ENCODE results near the gene PRPSAP2.
"Not testable (repeated sequence)": the region's sequence is repeated elsewhere in the genome, so short reads cannot be mapped to it uniquely, and the experiment has no call there.

The PRPSAP2 gene, protein sequence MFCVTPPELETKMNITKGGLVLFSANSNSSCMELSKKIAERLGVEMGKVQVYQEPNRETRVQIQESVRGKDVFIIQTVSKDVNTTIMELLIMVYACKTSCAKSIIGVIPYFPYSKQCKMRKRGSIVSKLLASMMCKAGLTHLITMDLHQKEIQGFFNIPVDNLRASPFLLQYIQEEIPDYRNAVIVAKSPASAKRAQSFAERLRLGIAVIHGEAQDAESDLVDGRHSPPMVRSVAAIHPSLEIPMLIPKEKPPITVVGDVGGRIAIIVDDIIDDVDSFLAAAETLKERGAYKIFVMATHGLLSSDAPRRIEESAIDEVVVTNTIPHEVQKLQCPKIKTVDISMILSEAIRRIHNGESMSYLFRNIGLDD

DNA sequence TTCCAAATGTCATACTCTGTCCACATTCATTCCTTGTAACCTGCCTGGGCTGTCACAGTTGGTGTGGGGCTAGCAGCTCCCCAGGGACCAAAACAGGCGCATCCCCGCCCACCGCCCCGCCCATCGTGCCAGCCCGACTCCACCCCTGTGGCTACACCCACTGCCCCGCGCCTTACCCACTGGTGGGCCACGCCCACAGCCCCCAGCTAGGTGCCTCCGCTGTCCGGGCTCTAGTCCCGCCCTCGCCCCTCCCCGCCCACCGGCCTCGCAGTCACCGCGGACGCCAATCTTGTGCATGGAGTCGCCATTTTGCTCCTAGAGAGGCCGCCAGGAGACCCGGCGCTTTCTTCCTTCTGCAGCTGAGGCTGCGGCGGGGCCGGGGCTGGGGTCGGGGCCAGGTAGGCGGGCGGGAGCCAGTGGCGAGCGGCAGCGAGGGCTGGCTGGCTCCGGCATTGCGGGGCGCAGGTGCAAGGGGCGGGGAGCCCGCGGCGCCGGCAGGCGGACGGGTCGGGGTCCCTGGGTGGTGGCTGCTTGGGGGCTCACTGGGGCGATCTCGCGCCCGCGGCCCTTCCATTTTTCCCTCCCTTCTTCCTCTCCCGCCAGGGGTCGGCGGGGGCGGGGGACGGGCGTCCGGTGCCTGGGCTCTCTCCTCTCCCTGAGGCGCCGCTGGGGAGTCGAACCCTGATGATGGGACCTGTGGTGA lies at the start of gene PRPSAP2:
Gene PRPSAP2, plus strand, starts transcription at position 268 of the 703 bp plus-strand sequence. CDS start 7,703 bp downstream, outside the sequence.
- peak; percentile 90 to 94 for DNase-seq

GRCh38 chr17:18815924-18816323 lies 42.0 kb upstream of the PRPSAP2 start:
- DNase-seq: not testable (repeated sequence)

DNA sequence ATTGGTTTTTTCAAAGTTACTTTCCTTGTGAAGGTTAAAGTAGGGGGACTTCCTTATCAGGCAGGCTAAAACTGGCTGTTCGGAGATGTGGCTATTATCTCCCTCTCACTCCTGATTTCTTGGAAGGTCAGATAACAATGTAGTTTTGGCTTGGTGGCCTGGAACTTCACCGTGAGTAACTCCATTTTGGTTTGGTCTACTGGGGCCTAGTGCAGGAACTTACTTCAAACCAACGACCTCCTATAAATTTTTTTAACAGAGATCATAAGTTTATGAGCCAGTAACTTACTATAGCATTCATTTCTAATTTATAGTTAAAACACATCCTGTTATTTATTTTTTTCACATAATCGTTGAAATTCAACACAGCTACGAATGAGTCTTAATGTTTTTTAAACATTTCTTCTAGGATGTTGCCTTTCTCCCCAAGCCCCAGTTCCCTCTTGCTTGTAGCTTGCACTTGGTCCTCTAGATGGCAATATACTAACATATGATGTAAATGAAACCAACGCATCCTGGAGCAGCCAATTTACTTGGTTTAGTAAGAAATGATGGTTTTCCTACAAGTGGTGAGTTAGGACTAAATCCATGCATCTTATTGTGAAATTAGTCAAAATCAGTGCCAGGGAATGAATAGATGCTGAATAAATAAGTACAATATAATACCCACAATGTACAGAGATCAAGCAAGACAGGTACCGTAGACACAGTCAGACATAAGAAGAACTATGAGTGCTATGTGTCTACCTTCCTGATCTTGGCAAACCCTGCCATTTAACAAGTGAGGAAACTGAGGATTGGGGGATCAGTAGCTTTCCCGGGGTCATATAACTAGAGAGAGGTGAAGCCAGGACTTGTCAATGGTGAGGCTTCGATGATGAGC lies 41.2 kb upstream of the PRPSAP2 start:
- DNase-seq: peak; percentile 2 to 22

GRCh38 chr17:18821430-18821829 lies 36.5 kb upstream of the PRPSAP2 start:
- DNase-seq: not testable (repeated sequence)

DNA sequence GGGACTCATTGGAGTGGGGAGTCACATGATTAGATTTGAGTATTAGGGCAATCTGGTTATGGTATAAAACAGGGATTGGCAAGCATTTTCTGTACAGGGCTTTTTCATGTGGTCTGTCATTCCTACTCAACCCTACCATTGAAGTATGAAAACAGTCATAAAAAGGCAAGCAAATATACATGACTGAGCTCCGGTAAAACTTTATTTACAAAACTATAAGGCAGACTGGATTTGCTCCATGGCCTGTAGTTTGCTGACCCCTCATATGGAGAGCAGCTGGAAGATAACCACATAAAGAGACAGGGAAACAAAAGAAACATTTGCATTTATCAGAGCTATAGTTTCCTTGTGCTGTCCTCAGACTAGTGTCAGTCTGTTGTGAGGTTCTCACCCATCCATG lies 30.3 kb upstream of the PRPSAP2 start:
- DNase-seq: not testable (repeated sequence)

- no peak for DNase-seq
Observed at GRCh38 chr17:18848501-18848900, 9.4 kb upstream of the PRPSAP2 start.

- DNase-seq: no peak
Observed at GRCh38 chr17:18850679-18851078, 7.3 kb upstream of the PRPSAP2 start.

DNA sequence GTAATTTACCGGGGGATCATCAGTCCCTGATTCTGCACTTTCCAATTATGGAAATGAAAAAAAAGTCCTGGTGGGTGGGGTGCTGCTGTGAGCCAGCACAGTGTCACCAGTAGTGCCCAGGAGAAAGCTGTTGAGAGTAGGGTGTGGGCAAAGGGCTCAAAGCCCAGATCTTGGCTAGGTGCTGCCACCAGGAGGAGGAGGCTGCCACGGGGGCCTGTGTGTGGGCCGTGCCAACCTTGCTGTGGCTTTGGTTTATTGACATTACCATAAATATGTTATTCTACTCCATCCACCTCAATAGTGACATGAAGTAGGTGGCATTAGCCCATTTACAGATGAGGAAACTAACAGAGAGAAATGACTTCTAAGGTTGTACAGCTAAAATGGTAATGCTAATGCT lies 6.7 kb upstream of the PRPSAP2 start:
- no peak for DNase-seq

DNA sequence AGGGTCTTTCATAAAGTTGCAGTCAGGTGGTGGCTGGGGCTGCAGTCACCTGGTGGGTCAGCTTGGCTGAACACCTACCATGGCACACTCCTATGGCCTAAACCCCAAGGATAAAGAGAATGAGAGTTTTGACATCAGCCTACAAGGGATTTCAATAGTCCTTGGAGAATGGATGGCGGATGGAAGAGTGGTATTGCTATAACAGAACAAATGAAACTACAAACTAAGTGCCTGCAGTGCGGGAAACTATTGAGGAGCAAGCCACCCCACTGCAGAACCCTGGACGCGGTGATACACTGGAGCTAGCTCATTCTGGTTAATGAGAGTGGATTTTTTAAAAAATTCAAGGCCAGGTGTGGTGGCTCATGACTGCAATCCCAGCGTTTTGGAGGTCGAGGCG lies 3.0 kb upstream of the PRPSAP2 start:
- no peak for DNase-seq

DNA sequence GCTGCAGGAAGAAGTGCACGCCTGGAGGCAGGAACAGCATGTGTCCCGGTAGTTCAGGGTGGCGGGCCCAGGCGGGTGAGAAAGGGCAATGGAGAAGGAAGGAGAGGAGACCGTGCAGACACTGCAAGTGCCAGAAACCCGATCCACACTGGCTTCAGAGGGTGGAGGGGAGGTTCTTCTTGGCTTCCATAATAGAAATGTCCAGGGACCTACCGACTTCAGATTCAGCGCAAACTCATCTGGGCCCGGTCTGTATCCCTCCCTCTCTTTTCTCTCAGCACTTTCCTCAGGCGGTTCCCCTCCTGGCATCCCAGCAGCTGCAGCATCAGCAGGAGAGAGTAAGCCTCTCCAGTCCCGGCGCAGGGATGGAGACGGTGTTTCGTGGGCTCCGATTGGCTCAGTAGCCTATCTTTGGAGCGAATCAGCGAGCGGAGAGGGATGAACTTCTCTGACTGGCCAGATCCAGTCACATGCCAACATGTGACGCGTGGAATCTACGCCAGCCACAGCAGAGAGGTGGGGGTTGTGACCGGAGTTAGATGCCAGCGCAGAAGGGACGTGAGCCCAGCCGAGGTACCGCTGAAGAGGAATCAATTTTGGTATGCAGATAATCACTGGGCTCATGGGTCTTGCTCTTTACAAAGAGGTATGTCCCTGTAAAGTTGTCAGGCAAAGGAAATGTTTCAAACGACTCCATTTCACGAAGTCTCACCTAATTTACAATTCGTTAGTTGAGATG lies 1.9 kb upstream of the PRPSAP2 start:
- peak; percentile 73 to 77 for DNase-seq

- DNase-seq: no peak
Observed at GRCh38 chr17:18856570-18856915, 1.4 kb upstream of the PRPSAP2 start.

DNA sequence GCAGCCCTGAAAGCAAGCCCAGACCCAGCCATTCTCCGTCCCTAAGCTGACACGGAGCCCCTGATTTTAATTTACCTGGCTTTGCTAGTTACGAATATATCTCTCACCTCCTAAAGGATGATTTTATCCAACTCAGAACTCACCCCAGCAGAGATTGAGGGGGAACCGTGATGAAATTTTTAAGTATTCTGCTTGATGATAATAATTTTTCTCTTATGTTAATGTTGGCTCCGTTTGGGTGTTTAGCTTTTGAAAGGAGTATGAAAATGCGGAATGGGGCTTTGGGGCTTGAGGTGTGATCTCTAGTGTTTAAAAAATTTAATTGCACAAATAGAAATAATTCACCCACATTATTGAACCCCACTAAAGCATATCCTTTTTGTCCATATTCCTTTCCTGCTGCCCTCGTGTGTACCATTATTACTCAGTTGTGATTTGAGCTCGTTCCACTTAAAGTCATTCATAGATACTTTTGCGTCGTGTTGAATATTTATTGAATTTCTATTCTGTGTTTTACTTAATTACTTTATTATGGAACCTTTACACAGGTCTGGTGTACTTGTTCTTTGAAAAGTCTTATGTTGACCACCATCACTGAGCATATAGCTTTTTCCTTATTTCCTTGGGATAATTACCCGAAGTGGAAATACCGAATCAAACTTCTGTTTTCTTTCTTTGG lies 775 bp downstream of the PRPSAP2 start:
- DNase-seq: no peak

DNA sequence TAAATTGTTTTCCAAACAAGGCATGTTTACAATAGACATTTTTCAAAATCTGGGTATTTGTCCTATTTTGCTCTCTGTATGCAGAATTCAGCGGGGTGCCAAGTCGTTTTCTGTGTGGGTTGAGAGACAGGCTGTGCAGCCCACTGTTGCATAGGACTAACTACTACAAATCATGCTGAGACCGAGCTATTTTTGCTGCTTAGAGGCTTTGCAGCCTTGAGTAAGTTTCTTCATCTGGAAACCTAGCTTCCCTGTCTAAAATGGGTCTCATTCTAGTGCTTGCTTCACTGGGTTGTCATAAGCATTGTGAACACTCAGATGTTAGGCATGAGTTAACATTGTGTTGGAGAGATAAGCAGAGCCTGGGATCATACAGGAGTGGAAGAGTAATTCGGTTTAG lies 1.3 kb downstream of the PRPSAP2 start:
- DNase-seq: no peak

GRCh38 chr17:18860161-18860972 lies 2.4 kb downstream of the PRPSAP2 start:
- DNase-seq: no peak

DNA sequence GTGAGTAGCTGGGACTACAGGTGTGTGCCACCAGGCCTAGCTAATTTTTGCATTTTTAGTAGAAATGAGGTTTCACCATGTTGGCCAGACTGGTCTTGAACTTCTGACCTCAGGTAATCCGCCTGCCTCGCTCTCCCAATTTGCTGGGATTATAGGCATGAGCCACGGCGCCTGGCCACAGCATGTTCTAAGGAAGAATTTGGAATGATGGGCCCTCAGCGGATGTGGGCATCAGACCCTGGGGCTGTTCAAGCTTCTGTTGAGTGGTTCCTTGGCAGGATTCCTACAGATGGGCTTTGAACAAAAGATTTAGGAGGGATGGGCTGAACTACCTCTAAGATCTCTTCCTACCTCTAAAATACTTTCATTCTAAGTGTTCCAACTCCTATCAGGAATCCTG lies 4.1 kb downstream of the PRPSAP2 start:
- DNase-seq: no peak

GRCh38 chr17:18864996-18865395 lies 7.1 kb downstream of the PRPSAP2 start:
- not testable (repeated sequence) for DNase-seq

- no peak for DNase-seq
Observed at GRCh38 chr17:18866866-18867813, 9.2 kb downstream of the PRPSAP2 start.

DNA sequence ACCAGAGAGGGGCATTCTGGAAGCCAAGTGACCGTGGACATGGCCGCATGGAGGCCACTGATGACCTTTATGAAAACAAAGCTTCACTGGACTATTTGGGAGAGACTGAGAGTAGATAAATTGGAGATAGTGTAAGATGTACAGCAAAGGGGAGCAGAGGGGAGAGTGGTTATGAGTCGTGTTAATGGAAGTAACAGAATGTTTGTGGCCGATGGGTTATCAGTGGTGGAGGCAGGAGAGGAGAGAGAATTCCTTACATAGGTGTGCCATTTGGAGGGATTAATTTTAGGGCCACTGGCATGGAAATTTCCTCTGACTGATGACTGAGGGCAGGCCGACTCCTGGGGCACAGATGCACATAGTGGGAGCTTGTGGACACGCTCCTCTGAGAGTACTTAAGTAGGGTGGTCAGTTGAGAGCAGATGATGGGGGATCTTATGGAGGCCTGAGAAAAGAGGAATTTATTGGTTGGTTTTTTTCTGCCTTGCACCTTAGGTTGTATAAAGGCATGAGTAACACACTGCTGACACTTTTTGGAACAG lies 19.2 kb downstream of the PRPSAP2 start:
- DNase-seq: no peak

DNA sequence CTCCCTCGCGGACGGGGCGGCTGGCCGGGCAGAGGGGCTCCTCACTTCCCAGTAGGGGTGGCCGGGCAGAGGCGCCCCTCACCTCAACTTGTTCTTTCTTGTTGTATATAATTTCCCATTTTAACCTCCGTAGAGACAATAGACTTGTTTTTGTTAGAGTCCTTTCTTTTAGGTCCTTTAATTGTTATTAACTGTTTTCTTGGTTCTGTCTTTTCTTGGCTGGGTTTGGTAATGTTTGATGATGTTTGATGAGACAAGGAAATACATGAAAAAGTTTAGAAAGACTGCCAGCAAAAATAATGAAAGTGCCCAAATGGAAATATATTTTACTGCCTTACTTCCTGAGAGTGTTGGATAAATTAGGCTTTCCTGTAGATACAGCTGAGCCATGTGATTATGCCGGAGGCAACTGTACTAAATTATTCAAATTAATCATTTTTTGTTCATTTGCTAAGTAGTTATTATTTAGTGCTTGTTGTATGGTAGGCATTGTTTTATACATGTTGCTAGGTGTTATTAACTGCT lies 30.9 kb downstream of the PRPSAP2 start:
- no peak for DNase-seq
